Ecto neural progenitor cell (in vitro differentiated cells): ENCODE data around the gene AGAP3.
A peak's percentile ranks its signal among the peaks of the same experiment; 100 is the strongest.

Experiments used
- DNase-seq: peaks from one replicate; pipeline ENCODE4 v3.0.0-alpha.2; 2018; ENCODE audit warnings: low spot score

AGAP3 gene

DNA sequence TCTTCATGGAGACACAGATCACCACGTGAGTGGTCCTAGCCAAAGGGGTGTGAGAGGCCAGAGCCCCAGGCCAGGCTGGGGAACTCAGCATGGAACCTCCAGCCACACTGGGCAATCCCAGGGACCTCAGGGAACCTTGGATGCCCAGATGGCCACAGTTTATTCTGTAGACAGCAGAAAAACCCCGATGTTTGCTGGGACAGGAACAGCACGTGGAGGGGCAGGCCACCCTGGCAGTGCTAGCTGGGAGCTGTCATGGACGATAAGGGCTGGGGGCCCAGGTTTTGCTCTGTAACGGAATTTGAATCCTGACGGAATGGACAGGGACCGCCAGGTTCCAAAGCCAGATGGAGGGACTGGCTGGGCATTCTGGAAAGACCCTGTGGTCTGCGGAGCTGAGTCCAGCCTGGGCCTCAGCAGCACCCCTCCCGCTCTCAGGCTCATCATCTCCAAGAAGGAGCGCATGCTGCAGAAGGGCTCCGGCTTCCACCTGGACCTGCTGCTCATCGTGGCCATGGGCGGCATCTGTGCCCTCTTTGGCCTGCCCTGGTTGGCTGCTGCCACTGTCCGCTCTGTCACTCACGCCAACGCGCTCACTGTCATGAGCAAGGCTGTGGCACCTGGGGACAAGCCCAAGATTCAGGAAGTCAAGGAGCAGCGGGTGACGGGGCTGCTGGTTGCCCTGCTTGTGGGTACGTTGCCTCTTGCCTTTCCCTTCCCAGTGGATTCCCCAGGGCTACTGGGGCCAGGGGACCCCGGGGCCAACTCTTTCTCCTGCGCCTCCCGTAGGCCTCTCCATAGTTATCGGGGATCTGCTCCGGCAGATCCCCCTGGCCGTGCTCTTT lies 11.2 kb upstream of the AGAP3 start:
- DNase-seq: no peak

DNA sequence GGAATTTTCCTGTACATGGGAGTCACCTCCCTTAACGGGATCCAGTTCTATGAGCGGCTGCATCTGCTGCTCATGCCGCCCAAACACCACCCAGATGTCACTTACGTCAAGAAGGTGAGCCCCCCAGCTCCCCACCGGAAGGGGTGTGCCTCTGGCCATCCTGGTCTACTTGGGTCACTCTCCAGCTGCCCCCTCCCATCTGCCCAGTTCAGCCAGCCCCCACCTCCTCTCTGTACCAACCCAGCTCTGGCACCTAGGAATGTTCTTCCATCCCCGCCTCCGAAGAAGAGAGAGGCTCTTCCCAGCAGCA lies 10.7 kb upstream of the AGAP3 start:
- no peak for DNase-seq

DNA sequence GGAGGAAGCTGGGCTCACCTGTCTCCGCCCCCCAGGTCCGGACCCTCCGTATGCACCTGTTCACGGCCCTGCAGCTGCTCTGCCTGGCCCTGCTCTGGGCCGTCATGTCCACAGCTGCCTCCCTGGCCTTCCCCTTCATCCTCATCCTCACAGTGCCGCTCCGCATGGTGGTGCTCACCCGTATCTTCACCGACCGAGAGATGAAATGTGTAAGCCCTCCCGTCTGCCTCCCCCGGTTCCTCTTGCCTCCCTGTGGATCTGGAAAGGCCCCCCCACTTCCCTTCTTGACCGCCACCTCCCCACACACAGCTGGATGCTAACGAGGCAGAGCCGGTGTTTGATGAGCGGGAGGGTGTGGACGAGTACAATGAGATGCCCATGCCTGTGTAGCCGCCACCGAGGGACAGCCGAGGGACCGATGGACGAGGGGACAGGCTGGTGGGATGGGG lies 10.3 kb upstream of the AGAP3 start:
- DNase-seq: no peak

DNA sequence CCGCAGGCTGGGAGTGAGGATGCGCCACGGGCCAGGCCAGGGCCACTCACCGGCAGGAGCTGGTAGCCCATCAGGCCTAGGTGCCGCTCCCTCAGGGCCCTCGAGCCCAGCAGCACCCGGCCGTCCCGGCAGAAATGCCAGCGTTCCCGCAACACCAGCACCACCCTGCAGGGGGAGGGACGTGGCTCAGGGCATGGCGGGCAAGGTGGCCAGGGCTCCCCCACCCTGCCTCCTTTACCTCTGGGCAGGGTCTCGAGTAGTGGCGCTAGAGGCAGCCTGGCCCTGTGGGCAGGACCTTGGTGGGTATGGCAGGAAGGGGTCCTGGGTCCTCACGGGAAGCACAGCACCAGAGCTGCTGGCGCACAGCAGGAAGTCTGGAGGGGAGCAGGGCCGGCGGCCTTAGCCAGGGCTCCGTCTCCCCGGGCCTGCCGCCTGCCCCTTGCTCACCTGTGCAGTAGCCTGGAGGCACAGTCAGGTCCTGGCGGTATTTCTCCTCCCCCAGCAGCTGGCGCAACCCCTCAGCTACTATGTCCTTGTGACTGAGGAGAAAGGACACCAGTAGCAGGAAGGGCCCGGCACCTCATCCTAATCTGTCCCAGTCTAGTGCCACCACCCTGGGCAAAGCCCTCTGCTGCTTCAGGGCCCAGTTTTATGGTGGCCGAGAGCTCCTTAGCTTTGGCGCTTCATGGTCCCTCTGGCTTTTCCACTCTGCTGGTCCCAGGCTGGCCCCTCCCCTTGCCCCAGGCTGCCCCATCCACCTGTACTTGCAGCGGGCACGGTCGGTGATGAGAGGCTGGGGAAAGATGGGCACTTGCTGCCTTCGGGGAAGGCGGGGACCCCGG lies 9.2 kb upstream of the AGAP3 start:
- peak; percentile 68 for DNase-seq

DNA sequence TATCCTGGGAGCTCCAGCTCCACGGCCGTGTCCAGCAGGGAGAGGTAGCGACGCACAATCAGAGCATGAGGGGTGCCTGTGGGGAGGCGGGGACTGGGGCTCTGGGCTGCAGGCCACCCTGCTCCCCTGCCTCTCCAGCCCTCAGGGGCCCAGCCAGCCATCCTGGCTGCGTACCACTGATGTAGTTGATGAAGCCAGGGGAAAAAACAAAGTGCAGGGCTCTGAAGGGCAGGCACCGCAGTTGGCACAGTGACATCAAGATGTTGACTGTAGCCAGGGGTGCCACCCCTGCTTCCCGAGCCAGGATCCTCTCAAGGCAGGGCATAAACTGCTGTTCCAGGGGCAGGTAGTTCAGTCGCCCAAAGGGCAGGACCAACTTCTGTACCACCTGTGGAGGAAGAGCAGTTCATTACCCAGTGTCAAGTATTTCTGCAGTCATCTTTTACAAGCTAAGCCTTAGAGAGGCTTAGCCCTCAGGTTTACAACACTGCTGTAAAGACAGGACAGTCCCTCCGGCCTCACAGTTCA lies 8.5 kb upstream of the AGAP3 start:
- DNase-seq: no peak

DNA sequence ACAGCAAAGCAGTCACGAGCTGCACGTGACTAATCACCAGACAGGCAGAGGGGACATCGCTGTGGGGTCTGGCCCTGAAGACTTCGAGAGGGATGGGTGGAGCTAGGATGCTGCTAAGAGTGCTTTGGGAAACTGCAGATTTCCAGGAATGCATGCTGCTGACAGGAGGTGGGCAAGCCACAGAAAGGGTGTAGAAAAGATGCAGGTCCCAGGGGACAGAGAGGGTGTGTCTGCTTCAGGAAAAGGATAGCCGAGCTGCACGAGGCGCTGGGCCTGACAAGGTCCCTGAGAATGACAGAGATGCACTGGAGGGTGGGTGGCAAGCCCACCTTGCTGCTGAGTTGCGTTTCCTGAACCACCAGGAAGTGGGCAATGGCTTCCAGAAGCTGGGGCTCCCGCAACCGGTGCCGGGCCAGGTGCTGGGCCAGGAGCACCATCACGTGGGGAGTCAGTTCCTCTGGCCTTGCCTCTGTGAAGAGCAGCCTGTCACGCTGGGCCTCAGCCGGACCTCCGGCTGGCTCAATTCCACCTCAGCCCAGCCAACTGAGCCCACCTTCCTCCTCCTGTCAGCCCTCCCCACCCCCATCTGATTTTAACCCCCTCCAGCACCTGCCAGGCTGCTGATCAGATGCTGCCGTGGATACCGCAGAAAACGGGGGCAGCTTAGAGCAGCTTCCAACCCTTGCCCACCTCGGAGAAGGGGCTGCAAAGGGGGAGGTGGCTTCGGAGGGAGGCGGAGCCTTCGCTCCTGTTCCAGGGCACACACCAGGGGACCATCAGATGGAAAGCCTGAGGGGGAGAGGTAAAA lies 7.8 kb upstream of the AGAP3 start:
- no peak for DNase-seq

DNA sequence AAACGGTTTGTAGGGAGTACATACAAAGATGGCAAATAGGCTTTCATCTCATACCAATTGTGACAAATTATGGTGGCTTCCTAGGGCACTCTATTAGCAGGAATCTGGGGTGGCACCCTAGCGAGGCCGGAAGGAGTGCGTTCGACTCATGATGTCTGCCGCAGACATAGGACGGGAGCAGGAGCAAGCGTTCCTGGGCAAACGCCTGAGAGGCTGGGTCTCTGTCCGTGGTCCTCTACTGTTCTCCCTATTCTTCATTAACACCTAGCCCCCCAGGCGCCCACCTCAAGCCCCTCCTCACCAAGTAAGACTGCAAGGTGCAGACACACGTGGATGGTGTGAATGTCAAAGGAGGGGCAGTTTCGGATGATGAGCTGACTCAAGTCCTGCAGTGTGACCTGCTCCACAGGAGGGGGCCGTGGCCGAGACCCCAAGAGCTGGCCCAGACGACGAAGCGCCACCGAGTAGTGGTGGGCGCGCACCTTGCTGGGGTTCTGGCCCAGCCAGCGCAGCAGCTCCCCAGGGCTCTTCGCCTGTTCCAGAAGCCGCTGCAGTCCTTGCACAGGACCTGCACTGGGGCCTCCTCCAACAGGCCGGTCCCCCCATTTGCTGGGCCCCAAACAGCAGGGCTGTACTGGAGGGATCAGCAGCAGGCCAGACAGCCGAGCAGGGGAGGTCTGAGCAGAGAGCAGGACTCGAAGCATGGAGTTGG lies 6.9 kb upstream of the AGAP3 start:
- no peak for DNase-seq

DNA sequence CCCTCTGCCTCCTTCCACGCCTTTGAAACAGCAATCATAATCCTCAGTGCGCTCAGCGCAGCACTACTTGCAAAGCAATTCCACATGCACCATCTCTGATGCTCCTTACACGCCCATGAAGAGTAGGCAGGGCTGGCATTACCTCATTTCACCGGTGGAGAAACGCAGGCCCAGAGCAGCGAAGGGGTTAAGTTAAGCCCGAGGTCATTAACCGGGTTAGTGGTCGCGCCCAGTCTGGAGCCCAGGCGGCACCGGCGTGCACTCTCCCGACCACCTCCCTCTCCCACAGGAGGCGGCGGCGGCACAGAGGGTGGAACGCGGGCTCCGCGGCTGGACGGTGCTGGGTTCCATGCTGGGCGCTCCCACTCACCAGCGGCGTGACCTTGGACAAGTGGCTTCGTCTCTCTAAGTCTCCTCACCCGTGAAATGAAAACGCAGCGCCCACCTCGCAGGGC lies 6.2 kb upstream of the AGAP3 start:
- DNase-seq: no peak

DNA sequence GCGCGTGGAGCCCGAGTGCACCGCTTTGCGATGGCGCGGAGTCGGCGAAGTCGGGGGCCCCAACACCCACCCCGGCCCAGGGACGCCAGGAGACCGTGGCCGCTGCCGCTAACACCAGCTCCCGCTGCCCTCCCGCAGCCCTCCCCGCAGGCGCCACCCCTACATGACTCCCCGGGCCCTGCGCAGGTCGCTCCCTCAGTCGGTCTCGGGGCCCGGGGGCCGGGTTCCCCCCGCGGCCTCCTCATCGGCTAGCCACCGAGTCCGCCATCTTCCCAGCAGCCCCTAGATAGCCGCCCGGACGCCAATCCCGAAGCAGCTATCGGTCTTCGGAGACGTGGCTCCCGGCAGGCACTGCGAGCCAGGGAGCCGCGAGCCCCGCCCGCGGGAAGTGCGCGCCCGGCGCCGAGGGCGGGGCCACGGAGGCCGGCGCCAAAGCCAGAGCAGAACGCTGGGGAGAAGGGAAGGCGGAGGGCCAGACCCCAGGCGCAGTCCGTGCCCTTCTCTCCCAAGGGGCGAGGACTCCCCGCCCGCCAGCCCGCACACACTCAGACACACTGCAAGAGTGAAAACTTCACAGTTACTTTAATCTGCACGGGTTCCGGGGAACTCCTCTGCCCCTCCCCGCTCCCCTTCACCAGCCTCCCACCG lies 5.6 kb upstream of the AGAP3 start, which contains the start of gene FASTK:
Gene FASTK, minus strand, starts transcription at position 288 of the 648 bp plus-strand sequence. Its CDS starts 43 bp downstream, at position 245.
- DNase-seq: peak; percentile 92

DNA sequence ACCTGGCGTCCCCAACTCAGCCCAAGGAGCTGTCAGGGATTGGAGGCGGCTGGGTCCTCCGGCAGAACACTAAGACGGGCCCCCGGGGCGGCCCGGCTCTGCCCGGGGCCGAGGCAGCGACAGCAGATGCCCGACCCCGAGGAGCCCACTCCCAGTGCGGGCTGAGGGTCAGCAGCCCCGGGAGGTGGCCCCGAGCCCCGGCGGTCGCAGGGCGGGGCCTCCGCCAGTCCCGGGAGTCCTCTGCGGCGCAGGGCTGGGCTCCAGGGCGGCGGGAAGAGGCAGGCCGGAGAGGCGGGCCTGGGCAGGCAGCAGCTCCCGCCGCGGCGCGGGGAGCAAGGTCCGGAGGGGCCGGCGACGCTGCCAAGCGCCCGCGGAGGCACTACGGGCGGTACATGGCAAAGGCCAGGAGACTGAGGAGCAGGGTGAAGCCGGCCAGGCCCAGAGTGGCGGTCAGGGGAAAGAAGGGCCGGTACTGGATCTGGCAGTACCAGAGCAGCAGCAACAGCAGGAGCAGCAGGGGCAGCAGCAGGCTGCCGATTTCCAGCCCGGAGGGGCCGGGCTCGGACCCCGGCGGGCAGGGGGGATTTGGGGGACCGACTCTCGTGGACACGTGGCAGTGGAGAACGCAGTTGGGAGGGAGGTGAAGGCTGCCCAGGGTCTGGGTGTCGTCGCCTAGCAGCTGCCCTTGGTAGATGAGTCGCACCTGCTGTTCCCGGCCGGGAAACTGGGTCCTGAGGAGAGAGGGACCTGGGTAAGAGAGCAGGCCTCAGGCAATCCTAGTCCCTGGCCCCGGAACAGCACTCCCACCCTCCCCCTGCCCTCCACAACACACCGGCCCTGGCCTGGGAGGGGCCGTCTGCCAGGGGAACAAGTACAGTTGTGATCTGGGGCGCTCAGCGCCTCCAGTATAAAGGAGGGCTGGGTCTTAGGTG lies 4.8 kb upstream of the AGAP3 start:
- DNase-seq: no peak

DNA sequence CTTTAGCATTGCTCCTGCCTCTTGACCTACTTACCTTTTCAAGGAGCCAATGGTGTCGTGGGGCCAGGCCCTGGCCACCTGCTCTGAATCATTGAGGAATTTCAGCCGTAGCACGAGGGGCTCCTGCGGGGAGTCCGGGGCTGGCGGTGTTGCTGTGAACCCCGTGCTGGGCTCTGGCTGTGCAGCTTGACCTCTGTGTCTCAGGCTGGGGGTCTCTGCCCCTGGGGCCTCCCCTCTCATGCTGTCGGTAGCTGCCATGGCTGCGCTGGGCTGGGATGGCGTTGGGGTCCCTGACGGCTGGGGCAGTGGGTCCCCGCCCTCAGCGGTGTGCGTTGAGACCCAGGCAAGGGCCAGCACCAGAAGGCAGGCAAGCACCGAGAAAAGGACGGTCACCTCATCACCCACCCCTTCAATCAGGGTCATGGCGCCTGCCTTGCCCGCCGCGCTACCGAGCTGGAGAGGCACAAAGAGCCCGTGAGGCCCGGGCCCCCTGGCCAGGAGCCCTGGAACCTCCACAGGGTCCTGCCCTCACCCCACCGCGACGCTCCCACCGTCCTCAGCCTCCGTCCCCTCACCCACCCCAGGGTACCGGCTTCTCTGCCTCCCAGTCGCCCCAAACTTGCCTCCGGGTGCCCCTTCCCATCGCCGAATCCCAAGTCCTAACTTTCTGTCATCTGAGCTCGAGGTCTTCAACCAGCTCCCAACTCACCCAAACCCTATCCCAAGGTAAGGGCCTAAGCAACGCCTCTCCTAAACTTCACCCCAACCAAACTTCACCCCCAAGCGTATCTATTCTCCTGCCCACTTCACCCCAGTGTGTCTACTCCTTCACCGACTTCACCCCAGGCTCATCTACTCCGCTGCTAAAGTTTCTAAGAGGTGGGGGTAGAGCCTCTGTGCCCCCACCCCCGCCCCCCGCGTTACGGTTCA lies 3.9 kb upstream of the AGAP3 start:
- DNase-seq: no peak

DNA sequence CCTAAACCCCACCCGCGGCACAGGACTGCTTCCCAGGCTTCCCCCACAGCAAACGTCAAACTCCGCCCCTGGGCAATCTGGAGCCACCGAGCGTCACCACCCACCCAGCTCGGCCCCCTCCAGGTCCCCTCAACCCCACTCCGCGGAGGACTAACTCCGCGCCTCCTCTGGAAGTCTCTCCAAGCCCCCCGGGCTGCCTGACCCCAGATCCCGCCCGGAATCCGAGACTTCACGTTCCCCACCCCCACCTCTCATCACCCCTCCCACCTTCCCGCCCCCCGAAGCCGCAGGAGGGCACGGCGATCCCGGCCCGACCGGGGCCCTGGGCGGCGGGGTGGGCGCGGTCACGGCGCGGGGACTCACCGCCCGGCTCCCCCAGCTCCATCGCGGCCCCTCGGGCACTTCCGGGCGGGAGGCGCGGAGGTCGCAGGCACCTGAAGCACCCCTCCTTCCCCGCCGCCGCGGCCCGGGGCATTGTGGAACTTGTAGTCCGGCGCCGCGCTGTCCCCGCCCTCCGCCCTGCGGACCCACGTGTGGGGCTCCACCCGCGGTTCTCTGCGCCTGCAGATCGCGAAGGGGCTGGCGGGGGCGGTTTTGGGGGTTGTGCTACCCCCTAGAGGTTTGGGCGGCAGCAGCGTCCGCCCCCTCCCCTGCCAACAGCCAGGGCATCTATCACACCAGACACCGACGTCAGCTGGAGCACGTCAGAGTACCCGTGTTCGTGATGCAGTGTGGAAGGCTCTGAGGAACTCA lies 3.0 kb upstream of the AGAP3 start, which contains the start of gene TMUB1:
Gene TMUB1, minus strand, starts transcription at position 423 of the 753 bp plus-strand sequence. CDS start 930 bp downstream, outside the sequence.
- DNase-seq: peak; percentile 83

DNA sequence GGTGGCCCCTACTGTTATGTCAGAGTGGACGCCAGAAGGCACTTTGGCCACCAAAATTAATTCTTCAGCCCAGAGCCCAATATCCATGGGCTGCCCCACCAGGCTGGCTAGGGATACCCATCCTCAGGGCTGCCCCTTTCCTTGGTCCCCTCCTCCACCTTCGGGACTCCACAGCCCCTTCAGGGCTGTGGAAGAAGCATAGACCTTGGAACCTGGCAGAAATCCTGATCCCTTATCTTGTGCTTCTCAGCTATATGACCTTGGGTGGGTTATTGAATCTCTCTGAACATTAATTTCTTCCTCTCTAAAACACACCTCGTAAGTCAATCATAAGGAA lies 2.5 kb upstream of the AGAP3 start:
- no peak for DNase-seq

DNA sequence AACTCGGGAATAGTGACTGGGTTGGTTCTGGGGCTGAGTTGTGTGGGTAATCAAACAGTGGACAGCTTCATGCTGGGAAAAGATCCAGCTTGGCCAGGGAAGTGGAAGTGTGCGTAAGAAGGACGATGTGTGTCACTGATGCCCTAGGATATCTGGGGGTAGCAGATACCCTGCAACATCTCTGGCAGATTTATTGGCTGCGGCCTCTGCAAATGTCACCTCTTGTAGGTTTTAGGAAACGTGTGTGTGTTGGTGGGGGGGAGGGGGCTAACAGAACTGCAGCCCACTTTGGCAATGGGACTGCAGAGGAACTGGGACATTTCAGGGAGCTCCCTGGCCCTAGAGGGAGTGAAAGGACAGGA lies 965 bp upstream of the AGAP3 start:
- DNase-seq: no peak

DNA sequence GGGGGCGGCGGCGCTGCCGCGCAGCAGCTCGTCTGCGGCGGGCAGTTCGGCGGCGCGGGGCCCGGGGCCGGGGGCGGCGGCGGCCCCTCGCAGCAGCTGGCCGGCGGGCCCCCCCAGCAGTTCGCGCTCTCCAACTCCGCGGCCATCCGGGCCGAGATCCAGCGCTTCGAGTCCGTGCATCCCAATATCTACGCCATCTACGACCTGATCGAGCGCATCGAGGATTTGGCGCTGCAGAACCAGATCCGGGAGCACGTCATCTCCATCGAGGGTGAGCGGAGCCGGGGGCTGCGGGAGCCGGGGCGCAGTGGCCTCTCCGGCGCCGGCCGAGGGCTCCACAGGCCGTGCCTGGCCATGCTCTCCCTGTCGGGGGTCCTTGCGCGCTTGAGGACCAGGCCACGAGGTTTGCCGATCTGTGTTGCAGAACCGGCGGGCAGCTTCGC lies 548 bp downstream of the AGAP3 start:
- DNase-seq: no peak

DNA sequence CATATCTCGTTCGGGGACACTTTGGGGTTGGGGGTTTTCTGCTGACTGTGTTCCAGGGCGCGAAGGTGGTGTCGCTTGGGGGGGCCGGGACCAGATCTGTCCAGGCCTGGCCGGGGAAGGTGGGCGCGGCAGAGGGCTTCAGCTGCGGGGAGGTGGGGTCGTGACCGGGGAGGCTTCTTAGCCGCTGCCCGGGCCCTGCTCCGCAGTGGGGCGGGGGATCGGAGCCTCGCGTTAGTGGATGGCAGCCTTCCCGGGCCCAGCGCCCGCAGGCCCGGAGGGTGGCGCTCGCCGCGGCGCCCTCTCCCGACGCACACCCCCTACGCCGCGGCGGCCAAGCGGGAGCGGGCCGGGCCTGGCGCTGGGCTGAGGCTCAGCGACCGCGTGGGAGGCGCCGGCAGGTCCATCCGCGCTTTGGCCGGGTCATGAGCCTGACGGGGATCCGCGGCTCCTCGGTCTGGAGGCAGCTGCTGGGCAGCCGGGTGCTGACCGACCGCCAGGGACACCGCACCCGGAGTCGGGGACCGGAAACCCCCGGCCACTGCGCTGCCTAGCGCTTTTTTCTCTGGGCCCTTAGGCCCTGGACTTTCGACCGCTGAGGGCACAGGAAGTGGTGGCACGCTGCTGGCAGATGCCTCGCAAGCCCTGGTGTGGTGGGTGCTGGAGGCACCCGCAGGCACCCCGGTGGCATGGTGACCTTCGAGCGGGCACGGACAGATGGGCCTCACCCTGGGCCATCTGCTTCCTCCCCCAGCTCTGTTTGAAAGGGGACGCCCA lies 1.2 kb downstream of the AGAP3 start:
- peak; percentile 74 for DNase-seq
